ENCODE results near the gene SORT1. TPM values are rescaled to one million over a fixed set of nuclear protein-coding genes. Genes with fewer than 3 reads are reported as not detected.

Gene SORT1
- total and polyA plus RNA-seq, 4 donors, result 1.0 to 10.6 (median 3.4) TPM

DNA sequence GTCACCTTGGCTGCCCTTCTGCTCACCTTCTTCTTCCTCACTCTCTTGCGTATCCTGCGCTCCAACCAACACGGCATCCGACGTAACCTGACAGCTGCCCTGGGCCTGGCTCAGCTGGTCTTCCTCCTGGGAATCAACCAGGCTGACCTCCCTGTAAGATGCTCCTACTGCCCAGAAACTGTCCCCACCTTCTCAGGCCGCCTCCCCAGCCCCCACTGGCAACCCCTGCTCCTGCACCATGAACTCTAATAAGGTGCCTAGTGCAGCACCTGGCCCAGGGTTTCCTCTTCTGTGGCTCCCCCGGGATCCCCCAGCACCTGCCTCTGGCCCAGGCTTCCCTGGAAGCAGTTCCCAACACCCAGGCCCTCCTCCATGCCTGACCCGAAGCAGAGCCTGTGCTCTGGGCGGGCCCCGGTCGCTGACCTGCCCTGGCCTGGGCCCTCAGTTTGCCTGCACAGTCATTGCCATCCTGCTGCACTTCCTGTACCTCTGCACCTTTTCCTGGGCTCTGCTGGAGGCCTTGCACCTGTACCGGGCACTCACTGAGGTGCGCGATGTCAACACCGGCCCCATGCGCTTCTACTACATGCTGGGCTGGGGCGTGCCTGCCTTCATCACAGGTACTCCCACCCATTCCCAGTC, 127.6 kb downstream of the SORT1 start:
- no peak overlapping the region for H3K4me3 ChIP-seq (ENCODE audit: low read depth in 1 of 3, low read length in 3 of 3)
- H3K4me1 ChIP-seq (ENCODE audit: control insufficient read depth in 4 of 4, insufficient read depth in 4 of 4, low read length in 3 of 4), result peaks cover 0 to 10% (median 8%) of the 10 kb centered on the region in 4 donors
- DNase-seq (ENCODE audit: low spot score), result no peak
- 91% methylated on average over 17 of the region's 17 CpGs for WGBS
- no peaks in the 10 kb centered on the region for H3K9me3 ChIP-seq (ENCODE audit: control insufficient read depth in 4 of 4, low read length in 3 of 4)
- no peak overlapping the region for H3K9ac ChIP-seq (ENCODE audit: low read depth in 1 of 2, low read length in 2 of 2)
- H3K27me3 ChIP-seq (ENCODE audit: control insufficient read depth in 4 of 4, insufficient read depth in 4 of 4, low read length in 3 of 4), result no peaks in the 10 kb centered on the region
- no peak for TF ChIP-seq EGR1 (IDR thresholded peaks at IDR 0.05; ENCODE audit: low read depth in 2 of 2)
- TF ChIP-seq RAD21 (IDR thresholded peaks at IDR 0.05), result no peak
- TF ChIP-seq YY1 (IDR thresholded peaks at IDR 0.05), result no peak
- TF ChIP-seq SP1 (IDR thresholded peaks at IDR 0.05), result no peak
- no peak for TF ChIP-seq FOXA1 (IDR thresholded peaks at IDR 0.05)
- TF ChIP-seq, protein P1, sequence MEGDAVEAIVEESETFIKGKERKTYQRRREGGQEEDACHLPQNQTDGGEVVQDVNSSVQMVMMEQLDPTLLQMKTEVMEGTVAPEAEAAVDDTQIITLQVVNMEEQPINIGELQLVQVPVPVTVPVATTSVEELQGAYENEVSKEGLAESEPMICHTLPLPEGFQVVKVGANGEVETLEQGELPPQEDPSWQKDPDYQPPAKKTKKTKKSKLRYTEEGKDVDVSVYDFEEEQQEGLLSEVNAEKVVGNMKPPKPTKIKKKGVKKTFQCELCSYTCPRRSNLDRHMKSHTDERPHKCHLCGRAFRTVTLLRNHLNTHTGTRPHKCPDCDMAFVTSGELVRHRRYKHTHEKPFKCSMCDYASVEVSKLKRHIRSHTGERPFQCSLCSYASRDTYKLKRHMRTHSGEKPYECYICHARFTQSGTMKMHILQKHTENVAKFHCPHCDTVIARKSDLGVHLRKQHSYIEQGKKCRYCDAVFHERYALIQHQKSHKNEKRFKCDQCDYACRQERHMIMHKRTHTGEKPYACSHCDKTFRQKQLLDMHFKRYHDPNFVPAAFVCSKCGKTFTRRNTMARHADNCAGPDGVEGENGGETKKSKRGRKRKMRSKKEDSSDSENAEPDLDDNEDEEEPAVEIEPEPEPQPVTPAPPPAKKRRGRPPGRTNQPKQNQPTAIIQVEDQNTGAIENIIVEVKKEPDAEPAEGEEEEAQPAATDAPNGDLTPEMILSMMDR (IDR thresholded peaks at IDR 0.05; ENCODE audit: low read depth, low read length, missing input control), result no peak
- TF ChIP-seq GABPA (IDR thresholded peaks at IDR 0.05 in 1 of 2, conservative IDR thresholded peaks at IDR 0.05 in 1 of 2), result no peak
- no peak for TF ChIP-seq FOXA2 (IDR thresholded peaks at IDR 0.05)
- no peak for TF ChIP-seq HNF4G (IDR thresholded peaks at IDR 0.05)
- TF ChIP-seq, protein P2, sequence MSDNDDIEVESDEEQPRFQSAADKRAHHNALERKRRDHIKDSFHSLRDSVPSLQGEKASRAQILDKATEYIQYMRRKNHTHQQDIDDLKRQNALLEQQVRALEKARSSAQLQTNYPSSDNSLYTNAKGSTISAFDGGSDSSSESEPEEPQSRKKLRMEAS (IDR thresholded peaks at IDR 0.05), result no peak
- no peak overlapping the region for H3K27ac ChIP-seq (ENCODE audit: low read depth in 1 of 2, low read length in 2 of 2)
- H3K36me3 ChIP-seq (ENCODE audit: control insufficient read depth in 4 of 4, insufficient read depth in 3 of 4, low read depth in 1 of 4, low read length in 3 of 4), result no peaks in the 10 kb centered on the region

DNA sequence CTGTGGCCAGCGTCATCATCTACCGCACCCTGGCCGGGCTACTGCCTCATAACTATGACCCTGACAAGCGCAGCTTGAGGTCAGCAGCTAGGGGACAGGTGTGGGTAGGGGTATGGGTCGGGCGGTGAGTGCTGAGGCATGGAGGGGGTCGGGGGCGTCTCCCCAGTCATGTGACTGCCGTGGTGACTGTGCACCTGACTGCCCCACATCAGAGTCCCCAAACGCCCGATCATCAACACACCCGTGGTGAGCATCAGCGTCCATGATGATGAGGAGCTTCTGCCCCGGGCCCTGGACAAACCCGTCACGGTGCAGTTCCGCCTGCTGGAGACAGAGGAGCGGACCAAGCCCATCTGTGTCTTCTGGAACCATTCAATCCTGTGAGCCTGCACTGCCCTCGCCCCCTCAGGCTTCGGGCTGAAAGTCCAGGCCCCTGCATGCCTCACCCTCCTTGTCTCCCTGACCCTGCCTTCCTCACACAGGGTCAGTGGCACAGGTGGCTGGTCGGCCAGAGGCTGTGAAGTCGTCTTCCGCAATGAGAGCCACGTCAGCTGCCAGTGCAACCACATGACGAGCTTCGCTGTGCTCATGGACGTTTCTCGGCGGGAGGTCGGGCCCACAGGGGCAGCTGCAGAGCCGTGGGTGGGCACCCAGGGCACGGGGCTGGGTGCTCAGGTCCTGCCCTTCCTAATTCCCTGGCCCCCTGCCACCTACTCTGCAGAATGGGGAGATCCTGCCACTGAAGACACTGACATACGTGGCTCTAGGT, 128.3 kb downstream of the SORT1 start:
- Histone ChIP-seq H3K9me3 (ENCODE audit: control insufficient read depth in 4 of 4, low read length in 3 of 4) (no peaks in the 10 kb centered on the region), H3K4me3 (ENCODE audit: low read depth in 1 of 3, low read length in 3 of 3) (no peak overlapping the region), H3K9ac (ENCODE audit: low read depth in 1 of 2, low read length in 2 of 2) (no peak overlapping the region), H3K36me3 (ENCODE audit: control insufficient read depth in 4 of 4, insufficient read depth in 3 of 4, low read depth in 1 of 4, low read length in 3 of 4) (no peaks in the 10 kb centered on the region), H3K4me1 (ENCODE audit: control insufficient read depth in 4 of 4, insufficient read depth in 4 of 4, low read length in 3 of 4) (peaks cover 0 to 3% (median 2%) of the 10 kb centered on the region in 4 donors), H3K27me3 (ENCODE audit: control insufficient read depth in 4 of 4, insufficient read depth in 4 of 4, low read length in 3 of 4) (no peaks in the 10 kb centered on the region), H3K27ac (ENCODE audit: low read depth in 1 of 2, low read length in 2 of 2) (no peak overlapping the region)
- TF ChIP-seq HNF4A (conservative IDR thresholded peaks at IDR 0.05) (no peak), FOXA1 (IDR thresholded peaks at IDR 0.05) (no peak), NR2F2 (IDR thresholded peaks at IDR 0.05) (no peak), FOXA2 (IDR thresholded peaks at IDR 0.05) (no peak), HNF4G (IDR thresholded peaks at IDR 0.05) (no peak), RXRA (IDR thresholded peaks at IDR 0.05) (no peak), RAD21 (IDR thresholded peaks at IDR 0.05) (no peak), JUND (IDR thresholded peaks at IDR 0.05) (no peak), GABPA (IDR thresholded peaks at IDR 0.05 in 1 of 2, conservative IDR thresholded peaks at IDR 0.05 in 1 of 2) (no peak), YY1 (IDR thresholded peaks at IDR 0.05) (no peak), TAF1 (conservative IDR thresholded peaks at IDR 0.05) (no peak), SP1 (IDR thresholded peaks at IDR 0.05) (no peak), EGR1 (IDR thresholded peaks at IDR 0.05; ENCODE audit: low read depth in 2 of 2) (no peak)
- TF ChIP-seq, protein P2 (IDR thresholded peaks at IDR 0.05), result no peak
- TF ChIP-seq, protein P1 (IDR thresholded peaks at IDR 0.05; ENCODE audit: low read depth, low read length, missing input control), result no peak
- TF ChIP-seq, protein P3, sequence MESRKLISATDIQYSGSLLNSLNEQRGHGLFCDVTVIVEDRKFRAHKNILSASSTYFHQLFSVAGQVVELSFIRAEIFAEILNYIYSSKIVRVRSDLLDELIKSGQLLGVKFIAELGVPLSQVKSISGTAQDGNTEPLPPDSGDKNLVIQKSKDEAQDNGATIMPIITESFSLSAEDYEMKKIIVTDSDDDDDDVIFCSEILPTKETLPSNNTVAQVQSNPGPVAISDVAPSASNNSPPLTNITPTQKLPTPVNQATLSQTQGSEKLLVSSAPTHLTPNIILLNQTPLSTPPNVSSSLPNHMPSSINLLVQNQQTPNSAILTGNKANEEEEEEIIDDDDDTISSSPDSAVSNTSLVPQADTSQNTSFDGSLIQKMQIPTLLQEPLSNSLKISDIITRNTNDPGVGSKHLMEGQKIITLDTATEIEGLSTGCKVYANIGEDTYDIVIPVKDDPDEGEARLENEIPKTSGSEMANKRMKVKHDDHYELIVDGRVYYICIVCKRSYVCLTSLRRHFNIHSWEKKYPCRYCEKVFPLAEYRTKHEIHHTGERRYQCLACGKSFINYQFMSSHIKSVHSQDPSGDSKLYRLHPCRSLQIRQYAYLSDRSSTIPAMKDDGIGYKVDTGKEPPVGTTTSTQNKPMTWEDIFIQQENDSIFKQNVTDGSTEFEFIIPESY (IDR thresholded peaks at IDR 0.05), result no peak
- TF ChIP-seq, protein P4, sequence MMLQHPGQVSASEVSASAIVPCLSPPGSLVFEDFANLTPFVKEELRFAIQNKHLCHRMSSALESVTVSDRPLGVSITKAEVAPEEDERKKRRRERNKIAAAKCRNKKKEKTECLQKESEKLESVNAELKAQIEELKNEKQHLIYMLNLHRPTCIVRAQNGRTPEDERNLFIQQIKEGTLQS (IDR thresholded peaks at IDR 0.05), result no peak
- TF ChIP-seq, protein P5, sequence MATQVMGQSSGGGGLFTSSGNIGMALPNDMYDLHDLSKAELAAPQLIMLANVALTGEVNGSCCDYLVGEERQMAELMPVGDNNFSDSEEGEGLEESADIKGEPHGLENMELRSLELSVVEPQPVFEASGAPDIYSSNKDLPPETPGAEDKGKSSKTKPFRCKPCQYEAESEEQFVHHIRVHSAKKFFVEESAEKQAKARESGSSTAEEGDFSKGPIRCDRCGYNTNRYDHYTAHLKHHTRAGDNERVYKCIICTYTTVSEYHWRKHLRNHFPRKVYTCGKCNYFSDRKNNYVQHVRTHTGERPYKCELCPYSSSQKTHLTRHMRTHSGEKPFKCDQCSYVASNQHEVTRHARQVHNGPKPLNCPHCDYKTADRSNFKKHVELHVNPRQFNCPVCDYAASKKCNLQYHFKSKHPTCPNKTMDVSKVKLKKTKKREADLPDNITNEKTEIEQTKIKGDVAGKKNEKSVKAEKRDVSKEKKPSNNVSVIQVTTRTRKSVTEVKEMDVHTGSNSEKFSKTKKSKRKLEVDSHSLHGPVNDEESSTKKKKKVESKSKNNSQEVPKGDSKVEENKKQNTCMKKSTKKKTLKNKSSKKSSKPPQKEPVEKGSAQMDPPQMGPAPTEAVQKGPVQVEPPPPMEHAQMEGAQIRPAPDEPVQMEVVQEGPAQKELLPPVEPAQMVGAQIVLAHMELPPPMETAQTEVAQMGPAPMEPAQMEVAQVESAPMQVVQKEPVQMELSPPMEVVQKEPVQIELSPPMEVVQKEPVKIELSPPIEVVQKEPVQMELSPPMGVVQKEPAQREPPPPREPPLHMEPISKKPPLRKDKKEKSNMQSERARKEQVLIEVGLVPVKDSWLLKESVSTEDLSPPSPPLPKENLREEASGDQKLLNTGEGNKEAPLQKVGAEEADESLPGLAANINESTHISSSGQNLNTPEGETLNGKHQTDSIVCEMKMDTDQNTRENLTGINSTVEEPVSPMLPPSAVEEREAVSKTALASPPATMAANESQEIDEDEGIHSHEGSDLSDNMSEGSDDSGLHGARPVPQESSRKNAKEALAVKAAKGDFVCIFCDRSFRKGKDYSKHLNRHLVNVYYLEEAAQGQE (IDR thresholded peaks at IDR 0.05), result no peak
- whole genome bisulfite sequencing, result 93% methylated on average over 33 of the region's 33 CpGs
- no peak for DNase-seq (ENCODE audit: low spot score)

Data from liver (tissue), 9 donors.